Activated T-helper 2 cell treated with anti-CD3 and anti-CD28 coated beads, Interferon-gamma antibody, Interleukin-2, Interleukin-4, amounts not matched to agents 10 μg/mL and 5 μg/mL and 100 μg/mL, durations not matched to agents 14 hours and 24 hours and 36 hours (primary cell): ENCODE results near the gene CNTNAP2. TPM values are rescaled to one million over a fixed set of nuclear protein-coding genes. Genes with fewer than 3 reads are reported as not detected.
"Not testable (repeated sequence)": the region's sequence is repeated elsewhere in the genome, so short reads cannot be mapped to it uniquely, and the experiment has no call there.

Source experiments
- DNase-seq: peaks from one replicate; pipeline ENCODE4 v3.0.0; 2021; ENCODE audit warnings: low spot score
- H3K27ac Mint-ChIP-seq: one replicate; pipeline ENCODE4 v1.8.0; 2021; ENCODE audit warnings: mixed read lengths
- H3K27me3 Mint-ChIP-seq: one replicate; pipeline ENCODE4 v1.8.0; 2021; ENCODE audit warnings: low read depth, mixed read lengths
- H3K36me3 Mint-ChIP-seq: one replicate; pipeline ENCODE4 v1.8.0; 2021; ENCODE audit warnings: low read depth, mixed read lengths
- H3K4me1 Mint-ChIP-seq: one replicate; pipeline ENCODE4 v1.8.0; 2021; ENCODE audit warnings: low read depth, mixed read lengths
- H3K4me3 Mint-ChIP-seq: one replicate; pipeline ENCODE4 v1.8.0; 2021; ENCODE audit warnings: low read depth, mild to moderate bottlenecking, moderate library complexity, mixed read lengths
- H3K9me3 Mint-ChIP-seq: one replicate; pipeline ENCODE4 v1.8.0; 2021; ENCODE audit warnings: mixed read lengths
- intact Hi-C: fragments of 100-400 bp; cut with micrococcal nuclease; formaldehyde crosslinking; loops from one replicate; pipeline ENCODE4 v1.15.1; 2023
- total RNA-seq: library from RNA; stranded (reverse); gene quantifications from 2 replicates; pipeline ENCODE4 v1.2.3, GENCODE V29; 2022

CNTNAP2 gene
- total RNA-seq, 1 donor from 2014 or later: not detected

- no peak overlapping the region for H3K4me3 Mint-ChIP-seq
- no peaks in the 10 kb centered on the region for H3K9me3 Mint-ChIP-seq
- no peaks in the 10 kb centered on the region for H3K4me1 Mint-ChIP-seq
- DNase-seq: no peak
- H3K27me3 Mint-ChIP-seq: no peaks in the 10 kb centered on the region
- intact Hi-C loops: no loop called here
- H3K27ac Mint-ChIP-seq: no peak overlapping the region
- H3K36me3 Mint-ChIP-seq: no peaks in the 10 kb centered on the region
Observed at GRCh38 chr7:146177301-146177700, 60.7 kb downstream of the CNTNAP2 start.

- intact Hi-C loops: no loop called here
Observed at GRCh38 chr7:146185844-146186243, 69.2 kb downstream of the CNTNAP2 start.

GRCh38 chr7:146191428-146191827, 74.8 kb downstream of the CNTNAP2 start:
- H3K27me3 Mint-ChIP-seq, H3K36me3 Mint-ChIP-seq, H3K27ac Mint-ChIP-seq: not testable (repeated sequence)

More at GRCh38 chr7:146185844-146186243, 69.2 kb downstream of the CNTNAP2 start:
- Mint-ChIP-seq H3K27ac (no peak overlapping the region), H3K9me3 (peaks cover 21% of the 10 kb centered on the region), H3K4me3 (no peak overlapping the region), H3K36me3 (no peaks in the 10 kb centered on the region), H3K4me1 (no peaks in the 10 kb centered on the region), H3K27me3 (no peaks in the 10 kb centered on the region)
- DNase-seq: no peak

GRCh38 chr7:146201945-146202344, 85.3 kb downstream of the CNTNAP2 start:
- no peaks in the 10 kb centered on the region for H3K4me1 Mint-ChIP-seq
- no peaks in the 10 kb centered on the region for H3K27me3 Mint-ChIP-seq
- H3K4me3 Mint-ChIP-seq: no peak overlapping the region
- intact Hi-C loops: no loop called here
- H3K9me3 Mint-ChIP-seq: no peaks in the 10 kb centered on the region
- H3K36me3 Mint-ChIP-seq: no peaks in the 10 kb centered on the region
- no peak overlapping the region for H3K27ac Mint-ChIP-seq
- DNase-seq: no peak

More at GRCh38 chr7:146191428-146191827, 74.8 kb downstream of the CNTNAP2 start:
- H3K4me1 Mint-ChIP-seq, intact Hi-C loops, H3K4me3 Mint-ChIP-seq, DNase-seq: not testable (repeated sequence)
- H3K9me3 Mint-ChIP-seq: peaks cover 28% of the 10 kb centered on the region

- Mint-ChIP-seq H3K9me3 (no peaks in the 10 kb centered on the region), H3K27me3 (no peaks in the 10 kb centered on the region), H3K36me3 (no peaks in the 10 kb centered on the region), H3K4me1 (no peaks in the 10 kb centered on the region), H3K4me3 (no peak overlapping the region), H3K27ac (no peak overlapping the region)
- no peak for DNase-seq
- intact Hi-C loops: no loop called here
Observed at GRCh38 chr7:146206270-146206669, 89.7 kb downstream of the CNTNAP2 start.

GRCh38 chr7:146208492-146208891, 91.9 kb downstream of the CNTNAP2 start:
- H3K4me3 Mint-ChIP-seq: no peak overlapping the region
- DNase-seq: no peak
- no peaks in the 10 kb centered on the region for H3K36me3 Mint-ChIP-seq
- H3K9me3 Mint-ChIP-seq: peaks cover 3% of the 10 kb centered on the region
- intact Hi-C loops: no loop called here
- H3K27ac Mint-ChIP-seq: no peak overlapping the region
- H3K4me1 Mint-ChIP-seq: no peaks in the 10 kb centered on the region
- H3K27me3 Mint-ChIP-seq: no peaks in the 10 kb centered on the region

GRCh38 chr7:146214842-146215241, 98.2 kb downstream of the CNTNAP2 start:
- DNase-seq: no peak
- Mint-ChIP-seq H3K4me1 (no peaks in the 10 kb centered on the region), H3K9me3 (peaks cover 3% of the 10 kb centered on the region), H3K36me3 (no peaks in the 10 kb centered on the region), H3K27ac (no peak overlapping the region), H3K4me3 (no peak overlapping the region), H3K27me3 (no peaks in the 10 kb centered on the region)
- intact Hi-C loops: no loop called here

GRCh38 chr7:146216396-146217041, 99.9 kb downstream of the CNTNAP2 start:
- intact Hi-C loops: no loop called here
- Mint-ChIP-seq H3K27ac (no peak overlapping the region), H3K36me3 (no peaks in the 10 kb centered on the region), H3K4me3 (no peak overlapping the region), H3K9me3 (peaks cover 7% of the 10 kb centered on the region), H3K4me1 (no peaks in the 10 kb centered on the region), H3K27me3 (no peaks in the 10 kb centered on the region)
- DNase-seq: no peak

GRCh38 chr7:146223851-146224250, 107.2 kb downstream of the CNTNAP2 start:
- Mint-ChIP-seq H3K27me3 (no peaks in the 10 kb centered on the region), H3K4me3 (no peak overlapping the region), H3K27ac (no peak overlapping the region), H3K36me3 (no peaks in the 10 kb centered on the region), H3K4me1 (no peaks in the 10 kb centered on the region), H3K9me3 (peaks cover 30% of the 10 kb centered on the region)
- DNase-seq: no peak
- intact Hi-C loops: no loop called here

- intact Hi-C loops: no loop called here
- Mint-ChIP-seq H3K9me3 (no peaks in the 10 kb centered on the region), H3K4me3 (no peak overlapping the region), H3K27me3 (no peaks in the 10 kb centered on the region), H3K27ac (no peak overlapping the region), H3K36me3 (no peaks in the 10 kb centered on the region), H3K4me1 (no peaks in the 10 kb centered on the region)
- DNase-seq: no peak
Observed at GRCh38 chr7:146232604-146233003, 116.0 kb downstream of the CNTNAP2 start.

- intact Hi-C loops: no loop called here
- Mint-ChIP-seq H3K36me3 (no peaks in the 10 kb centered on the region), H3K27me3 (no peaks in the 10 kb centered on the region), H3K9me3 (no peaks in the 10 kb centered on the region), H3K4me3 (no peak overlapping the region), H3K4me1 (no peaks in the 10 kb centered on the region), H3K27ac (no peak overlapping the region)
- DNase-seq: no peak
Observed at GRCh38 chr7:146235195-146235594, 118.6 kb downstream of the CNTNAP2 start.

- Mint-ChIP-seq H3K4me3 (no peak overlapping the region), H3K9me3 (peaks cover 31% of the 10 kb centered on the region), H3K4me1 (no peaks in the 10 kb centered on the region), H3K27ac (no peak overlapping the region), H3K36me3 (no peaks in the 10 kb centered on the region), H3K27me3 (no peaks in the 10 kb centered on the region)
- no peak for DNase-seq
- intact Hi-C loops: no loop called here
Observed at GRCh38 chr7:146242661-146243060, 126.1 kb downstream of the CNTNAP2 start.

- H3K27ac Mint-ChIP-seq, H3K27me3 Mint-ChIP-seq, H3K36me3 Mint-ChIP-seq, H3K4me1 Mint-ChIP-seq, H3K4me3 Mint-ChIP-seq, intact Hi-C loops, DNase-seq: not testable (repeated sequence)
- H3K9me3 Mint-ChIP-seq: peaks cover 42% of the 10 kb centered on the region
Observed at GRCh38 chr7:146247991-146248390, 131.4 kb downstream of the CNTNAP2 start.

- H3K36me3 Mint-ChIP-seq, H3K27ac Mint-ChIP-seq, intact Hi-C loops, H3K4me3 Mint-ChIP-seq, DNase-seq, H3K4me1 Mint-ChIP-seq, H3K27me3 Mint-ChIP-seq: not testable (repeated sequence)
- peaks cover 46% of the 10 kb centered on the region for H3K9me3 Mint-ChIP-seq
Observed at GRCh38 chr7:146248744-146249143, 132.1 kb downstream of the CNTNAP2 start.
